H1 (cell line): Measurements from ENCODE around the gene SRRM5. TPM values are rescaled to one million over a fixed set of nuclear protein-coding genes. Genes with fewer than 3 reads are reported as not detected.

Source experiments
- GTF2F1 ChIP-seq: IDR thresholded peaks from 2 replicates; pipeline ENCODE4 v1.6.1; 2012; ENCODE audit warnings: low read depth, low read length, improper control_type of control experiment, borderline replicate concordance
- RFX5 ChIP-seq: IDR thresholded peaks from 2 replicates; pipeline ENCODE4 v1.6.1; 2011; ENCODE audit warnings: low read depth, low read length, improper control_type of control experiment, borderline replicate concordance
- polyA plus RNA-seq, 7 experiments: library from polyadenylated mRNA; depleted of rRNA in 3 of 7; stranded (reverse) in 5 of 7; unstranded in 2 of 7; fragments of >200 nt in 5 of 7; fragments of 200-250 nt in 2 of 7; gene quantifications; 1 replicate in 5 of 7; 2 replicates in 1 of 7; 4 replicates in 1 of 7; pipeline versions ENCODE4 v1.2.1 to v1.2.3, GENCODE V29; 2011 to 2013; ENCODE audit warnings: missing spikeins in 2 of 7, mixed read lengths in 2 of 7
- total RNA-seq: library from RNA; stranded (reverse); fragmentation: NEBNext Ultra II Directional; extraction: Animal tissue kit (Norgen Biotek cat#: 25700); gene quantifications from 2 replicates; pipeline ENCODE4 v1.2.1, GENCODE V29; 2021
- TF ChIP-seq, protein P1 (sequence below): IDR thresholded peaks from 2 replicates; pipeline ENCODE4 v1.6.1; 2011; ENCODE audit warnings: low read depth, mild to moderate bottlenecking, low read length; ENCODE audit not compliant: insufficient read depth

The SRRM5 gene
- total and polyA plus RNA-seq, 2 of the 8 experiments (the other 6 are each of a cell fraction or from before 2014, with no cell fraction given): 0.06 to 0.11 TPM

DNA sequence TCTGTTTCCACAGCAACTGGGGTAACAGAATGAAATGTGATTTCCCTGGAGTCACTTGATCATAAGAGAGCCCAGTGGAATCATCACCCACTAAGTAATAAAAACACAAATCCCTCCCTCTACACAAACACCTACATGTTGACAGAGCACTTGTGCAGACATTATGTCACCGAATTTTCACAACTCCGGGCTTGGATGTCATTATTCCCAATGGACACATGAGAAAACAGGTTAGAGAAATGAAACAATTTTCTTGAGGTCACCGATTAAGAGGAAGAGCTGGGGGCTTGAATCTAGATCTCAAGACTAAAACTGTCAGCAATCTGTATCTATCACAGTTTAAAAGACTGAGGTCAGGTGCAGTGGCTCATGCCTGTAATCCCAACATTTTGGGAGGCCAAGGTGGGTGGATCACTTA, 39.7 kb upstream of the SRRM5 start (continued):
- TF ChIP-seq GTF2F1 (no peak), RFX5 (no peak)
- TF ChIP-seq, protein P1, sequence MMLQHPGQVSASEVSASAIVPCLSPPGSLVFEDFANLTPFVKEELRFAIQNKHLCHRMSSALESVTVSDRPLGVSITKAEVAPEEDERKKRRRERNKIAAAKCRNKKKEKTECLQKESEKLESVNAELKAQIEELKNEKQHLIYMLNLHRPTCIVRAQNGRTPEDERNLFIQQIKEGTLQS: no peak
